GM18526 (cell line): ENCODE measurements around the gene PTPRA.

Source experiments
- POLR2A ChIP-seq: IDR thresholded peaks from 3 replicates; pipeline ENCODE4 v1.6.1; 2011; ENCODE audit not compliant: insufficient read length; ENCODE audit errors: extremely low read depth

Gene PTPRA

GRCh38 chr20:2922957-2923356 is 49.7 kb downstream of the PTPRA start:
- no peak for TF ChIP-seq POLR2A

- TF ChIP-seq POLR2A = no peak
Measured at GRCh38 chr20:2930538-2930937, 57.3 kb downstream of the PTPRA start.

- TF ChIP-seq POLR2A = no peak
Measured at GRCh38 chr20:2932498-2932897, 59.2 kb downstream of the PTPRA start.

GRCh38 chr20:2937902-2938301 is 64.6 kb downstream of the PTPRA start:
- TF ChIP-seq POLR2A = no peak

GRCh38 chr20:2942439-2942838 is 69.2 kb downstream of the PTPRA start:
- no peak for TF ChIP-seq POLR2A

GRCh38 chr20:2946988-2947961 is 74.0 kb downstream of the PTPRA start:
- no peak for TF ChIP-seq POLR2A

- no peak for TF ChIP-seq POLR2A
Measured at GRCh38 chr20:2948968-2949367, 75.7 kb downstream of the PTPRA start.

GRCh38 chr20:2952766-2953165 is 79.5 kb downstream of the PTPRA start:
- no peak for TF ChIP-seq POLR2A

GRCh38 chr20:2955257-2955970 is 82.1 kb downstream of the PTPRA start:
- TF ChIP-seq POLR2A = no peak

GRCh38 chr20:2956480-2956879 is 83.2 kb downstream of the PTPRA start:
- TF ChIP-seq POLR2A = no peak

- no peak for TF ChIP-seq POLR2A
Measured at GRCh38 chr20:2967841-2968240, 94.6 kb downstream of the PTPRA start.

GRCh38 chr20:2972126-2972525 is 98.8 kb downstream of the PTPRA start:
- TF ChIP-seq POLR2A = no peak

- TF ChIP-seq POLR2A = no peak
Measured at GRCh38 chr20:2973574-2973973, 100.3 kb downstream of the PTPRA start.

- no peak for TF ChIP-seq POLR2A
Measured at GRCh38 chr20:2978519-2978918, 105.2 kb downstream of the PTPRA start.

GRCh38 chr20:2981646-2982045 is 108.4 kb downstream of the PTPRA start:
- no peak for TF ChIP-seq POLR2A

- TF ChIP-seq POLR2A = no peak
Measured at GRCh38 chr20:2983508-2983907, 110.2 kb downstream of the PTPRA start.

GRCh38 chr20:2984028-2984501 is 110.8 kb downstream of the PTPRA start:
- no peak for TF ChIP-seq POLR2A
